ENCODE data around the gene NRXN3.

DNA sequence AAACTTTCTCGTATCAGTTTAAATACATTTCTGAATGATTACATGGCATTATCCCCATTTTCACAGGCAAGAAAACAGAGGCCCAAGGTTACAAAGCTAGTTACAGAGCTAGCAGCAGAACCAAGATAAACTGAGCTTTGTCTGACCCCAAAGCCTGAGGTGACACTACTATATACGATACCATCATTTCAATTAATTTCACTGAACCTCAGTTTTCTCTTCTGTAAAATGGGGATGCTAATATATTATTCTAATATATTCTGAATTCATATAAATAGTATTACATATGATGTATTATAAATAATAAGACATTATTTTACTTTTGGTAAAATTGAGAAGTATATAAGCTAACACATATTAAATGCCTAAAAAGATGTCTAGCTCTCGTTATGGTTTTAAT is 143.3 kb downstream of the NRXN3 start:
- TF ChIP-seq, protein P1, sequence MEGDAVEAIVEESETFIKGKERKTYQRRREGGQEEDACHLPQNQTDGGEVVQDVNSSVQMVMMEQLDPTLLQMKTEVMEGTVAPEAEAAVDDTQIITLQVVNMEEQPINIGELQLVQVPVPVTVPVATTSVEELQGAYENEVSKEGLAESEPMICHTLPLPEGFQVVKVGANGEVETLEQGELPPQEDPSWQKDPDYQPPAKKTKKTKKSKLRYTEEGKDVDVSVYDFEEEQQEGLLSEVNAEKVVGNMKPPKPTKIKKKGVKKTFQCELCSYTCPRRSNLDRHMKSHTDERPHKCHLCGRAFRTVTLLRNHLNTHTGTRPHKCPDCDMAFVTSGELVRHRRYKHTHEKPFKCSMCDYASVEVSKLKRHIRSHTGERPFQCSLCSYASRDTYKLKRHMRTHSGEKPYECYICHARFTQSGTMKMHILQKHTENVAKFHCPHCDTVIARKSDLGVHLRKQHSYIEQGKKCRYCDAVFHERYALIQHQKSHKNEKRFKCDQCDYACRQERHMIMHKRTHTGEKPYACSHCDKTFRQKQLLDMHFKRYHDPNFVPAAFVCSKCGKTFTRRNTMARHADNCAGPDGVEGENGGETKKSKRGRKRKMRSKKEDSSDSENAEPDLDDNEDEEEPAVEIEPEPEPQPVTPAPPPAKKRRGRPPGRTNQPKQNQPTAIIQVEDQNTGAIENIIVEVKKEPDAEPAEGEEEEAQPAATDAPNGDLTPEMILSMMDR (IDR thresholded peaks at IDR 0.05): no peak
- no peak for TF ChIP-seq EZH2 (IDR thresholded peaks at IDR 0.05)
